KG1 (cell line): ENCODE measurements around the gene TMEM201.
A peak's percentile ranks its signal among the peaks of the same experiment; 100 is the strongest.

Experiments
- DNase-seq: peaks from one replicate; lab custom pipeline; 2025; lab: John Stamatoyannopoulos, UW

Gene TMEM201

GRCh38 chr1:9600861-9601834, 12.4 kb downstream of the TMEM201 start:
- no peak for DNase-seq

DNA sequence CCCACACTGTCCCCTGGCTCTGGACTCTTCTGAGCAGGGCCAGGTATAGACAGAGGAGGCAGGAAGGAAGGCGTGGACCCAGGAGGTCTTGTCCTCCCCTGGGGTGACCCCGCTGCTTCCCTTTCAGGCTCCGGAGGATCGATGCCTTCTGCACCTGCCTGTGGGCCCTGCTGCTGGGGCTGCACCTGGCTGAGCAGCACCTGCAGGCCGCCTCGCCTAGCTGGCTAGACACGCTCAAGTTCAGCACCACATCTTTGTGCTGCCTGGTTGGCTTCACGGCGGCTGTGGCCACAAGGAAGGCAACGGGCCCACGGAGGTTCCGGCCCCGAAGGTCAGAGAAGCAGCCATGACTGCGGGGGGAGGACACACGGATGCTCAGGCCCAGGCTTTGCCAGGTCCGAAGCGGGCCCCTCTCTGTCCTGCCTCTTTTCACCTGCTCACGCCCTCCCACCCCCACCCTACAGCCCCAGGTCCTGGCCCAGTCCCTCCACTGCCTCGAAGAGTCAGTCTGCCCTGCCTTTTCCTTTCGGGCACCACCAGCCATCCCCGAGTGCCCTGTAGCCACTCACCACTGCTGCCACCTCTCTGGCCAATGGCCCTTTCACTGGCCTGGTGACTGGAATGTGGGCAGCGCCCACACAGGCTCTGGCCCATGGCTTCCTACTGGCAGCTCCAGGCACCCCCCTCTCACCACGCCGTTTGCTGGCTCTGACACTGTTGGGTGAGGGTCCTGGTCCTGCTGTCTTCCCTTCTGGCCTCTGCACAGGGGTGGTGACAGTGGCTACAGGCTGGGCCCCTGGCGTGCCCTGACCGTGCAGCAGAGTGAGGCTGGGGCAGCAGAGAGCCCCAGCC, 13.5 kb downstream of the TMEM201 start:
- no peak for DNase-seq

DNA sequence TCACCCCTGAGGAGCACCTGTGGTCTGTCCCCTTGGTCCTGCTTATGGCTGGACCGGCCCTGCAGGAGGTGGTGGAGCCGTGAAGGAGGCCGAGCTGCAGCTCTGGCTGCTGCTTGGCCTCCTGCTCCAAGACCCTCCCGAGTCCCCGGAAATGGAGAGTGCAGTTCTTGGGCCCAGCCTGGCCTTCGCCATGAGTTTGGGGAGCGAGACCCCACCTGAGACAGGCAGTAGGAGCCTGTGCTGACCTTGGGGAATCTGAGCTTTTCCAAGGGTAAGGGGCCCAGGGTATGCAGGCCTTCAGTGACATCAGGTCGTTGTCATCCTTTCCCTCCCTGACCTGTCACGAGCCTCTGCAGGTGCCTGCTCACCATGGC, 14.1 kb downstream of the TMEM201 start:
- no peak for DNase-seq

- DNase-seq, result no peak
Observed at GRCh38 chr1:9603307-9603706, 14.6 kb downstream of the TMEM201 start.

GRCh38 chr1:9603766-9604753, 15.3 kb downstream of the TMEM201 start:
- no peak for DNase-seq

GRCh38 chr1:9604836-9605235, 16.1 kb downstream of the TMEM201 start:
- DNase-seq, result no peak

- no peak for DNase-seq
Observed at GRCh38 chr1:9605946-9606455, 17.3 kb downstream of the TMEM201 start.

- DNase-seq, result no peak
Observed at GRCh38 chr1:9606458-9606857, 17.7 kb downstream of the TMEM201 start.

DNA sequence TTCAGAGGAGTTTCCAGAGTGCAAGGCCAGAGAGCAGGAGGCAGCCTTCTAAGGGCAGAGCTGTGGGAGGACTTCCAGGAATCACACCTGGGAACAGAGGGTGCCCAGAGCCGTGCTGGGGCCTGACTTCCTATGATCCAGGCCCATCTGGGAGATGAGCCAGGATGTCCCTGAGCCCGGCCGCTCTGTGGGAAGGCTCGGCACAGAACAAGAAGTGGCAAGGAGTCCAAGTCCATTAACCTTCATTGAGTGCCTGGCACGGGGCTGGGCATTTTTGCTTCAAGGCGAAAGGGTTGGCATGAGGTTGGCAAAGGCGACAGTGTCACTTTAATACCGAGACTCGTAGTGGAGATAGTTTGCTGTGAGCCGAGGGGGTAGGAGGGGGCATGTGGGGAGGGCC, 18.2 kb downstream of the TMEM201 start:
- DNase-seq, result no peak

DNA sequence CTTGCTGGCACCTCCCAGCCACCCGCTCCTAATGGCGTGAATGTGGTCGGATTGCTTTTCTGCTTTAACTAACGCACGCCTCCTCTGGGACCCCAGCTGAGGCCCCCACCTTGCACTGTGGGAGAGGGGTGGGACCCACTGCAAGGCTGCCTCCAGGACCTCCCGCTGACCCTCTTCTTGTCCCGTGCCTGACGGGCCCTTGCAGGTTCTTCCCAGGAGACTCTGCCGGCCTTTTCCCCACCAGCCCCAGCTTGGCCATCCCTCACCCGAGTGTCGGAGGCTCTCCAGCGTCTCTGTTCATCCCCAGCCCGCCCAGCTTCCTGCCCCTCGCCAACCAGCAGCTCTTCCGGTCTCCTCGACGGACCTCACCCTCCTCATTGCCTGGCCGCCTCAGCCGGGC, 18.6 kb downstream of the TMEM201 start:
- DNase-seq, result no peak

GRCh38 chr1:9609998-9610397, 21.3 kb downstream of the TMEM201 start:
- no peak for DNase-seq

DNA sequence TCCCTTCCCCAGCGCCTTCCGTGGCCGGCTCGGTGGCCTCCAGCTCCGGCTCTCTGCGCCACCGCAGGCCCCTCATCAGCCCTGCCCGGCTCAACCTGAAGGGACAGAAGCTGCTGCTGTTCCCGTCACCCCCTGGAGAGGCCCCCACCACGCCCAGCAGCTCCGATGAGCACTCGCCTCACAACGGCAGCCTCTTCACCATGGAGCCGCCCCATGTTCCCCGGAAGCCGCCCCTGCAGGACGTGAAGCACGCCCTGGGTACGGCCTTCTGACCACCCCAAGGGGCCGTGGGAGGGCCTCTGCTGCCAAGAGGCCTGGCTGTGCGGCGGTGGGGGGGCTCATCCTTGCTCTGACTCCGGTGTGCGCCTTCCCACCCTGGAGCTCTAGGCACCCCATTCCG, 21.8 kb downstream of the TMEM201 start:
- no peak for DNase-seq

DNA sequence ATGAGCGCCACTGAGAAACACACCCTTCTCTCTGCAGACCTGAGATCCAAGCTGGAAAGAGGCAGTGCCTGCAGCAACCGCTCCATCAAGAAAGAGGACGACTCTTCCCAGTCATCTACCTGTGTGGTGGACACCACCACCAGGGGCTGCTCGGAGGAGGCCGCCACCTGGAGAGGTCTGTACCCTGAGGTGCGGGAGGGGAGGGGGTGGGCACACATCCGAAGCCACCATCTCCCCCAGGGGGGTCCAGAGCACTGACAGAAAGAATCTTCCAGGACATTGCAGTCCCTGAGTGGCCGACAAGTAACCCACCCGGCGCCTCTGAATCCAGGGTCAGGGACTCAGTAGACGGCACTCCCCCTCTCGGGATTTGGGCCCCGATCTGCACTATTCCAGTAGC, 23.0 kb downstream of the TMEM201 start:
- no peak for DNase-seq

DNA sequence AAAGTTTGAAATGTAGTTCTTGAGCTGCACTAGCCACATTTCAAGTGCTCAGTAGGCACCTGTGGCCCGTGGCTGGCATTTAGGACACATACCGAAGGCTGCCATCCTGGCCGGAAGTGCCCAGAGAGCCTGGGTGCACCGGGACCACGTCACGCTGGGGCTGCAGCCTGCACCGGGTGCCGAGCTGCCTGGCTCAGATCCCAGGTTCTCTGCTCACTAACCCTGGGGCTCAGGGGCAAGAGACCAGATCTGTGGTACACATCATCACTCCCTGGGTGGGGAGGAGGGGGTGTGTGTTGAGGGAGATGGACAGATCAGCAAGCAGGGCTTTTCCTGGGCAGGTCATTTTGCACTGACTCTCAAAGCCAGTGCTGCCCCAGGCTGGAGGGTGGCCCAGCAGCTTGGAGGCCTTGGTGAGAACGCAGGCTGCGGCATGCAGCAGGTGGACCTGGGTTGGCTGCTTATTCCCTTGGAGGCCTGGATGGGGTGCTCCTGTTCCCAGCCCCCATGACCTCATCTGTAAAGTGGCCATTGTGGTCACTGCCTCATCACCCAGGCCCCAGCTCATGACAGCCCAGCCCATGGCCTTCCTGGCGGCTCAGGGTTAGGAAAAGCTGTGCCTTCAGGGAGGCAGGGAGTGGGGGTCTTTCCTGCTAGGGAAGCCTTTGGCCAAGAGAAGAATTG, 23.6 kb downstream of the TMEM201 start:
- DNase-seq, result no peak

DNA sequence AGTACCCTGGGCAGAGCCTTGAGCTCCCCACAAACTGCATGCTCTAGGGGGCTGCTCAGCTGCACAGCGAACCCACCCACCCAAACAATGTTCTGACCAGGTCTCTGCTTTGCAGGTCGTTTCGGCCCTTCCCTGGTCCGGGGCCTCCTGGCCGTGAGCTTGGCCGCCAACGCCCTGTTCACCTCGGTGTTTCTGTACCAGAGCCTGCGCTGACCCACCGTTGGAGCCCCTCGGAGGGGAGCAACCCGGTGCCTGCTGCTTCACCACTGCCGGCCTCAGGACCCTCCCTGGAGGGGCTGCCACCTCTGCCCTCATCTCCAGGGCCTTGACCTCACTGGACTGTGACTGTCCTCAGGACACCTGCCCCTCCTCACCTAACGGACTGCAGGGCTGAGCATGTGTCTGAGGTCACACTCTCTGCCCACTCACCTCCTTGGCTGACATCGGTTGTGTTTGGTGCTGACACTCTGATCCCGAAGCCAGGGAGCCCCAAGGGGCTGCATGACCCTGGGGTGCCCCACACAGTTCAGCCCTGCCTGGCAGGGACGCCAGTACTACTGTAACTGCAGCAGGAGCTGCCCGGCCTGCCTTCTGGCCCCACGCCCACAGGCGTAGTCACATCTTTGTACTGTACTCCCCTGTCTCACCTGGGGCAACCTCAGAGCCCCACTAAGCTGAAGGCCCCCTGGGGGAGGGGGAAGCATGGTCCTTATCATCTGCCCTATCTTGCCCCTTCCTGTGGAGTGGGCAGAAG, 24.3 kb downstream of the TMEM201 start:
- DNase-seq, result no peak

DNA sequence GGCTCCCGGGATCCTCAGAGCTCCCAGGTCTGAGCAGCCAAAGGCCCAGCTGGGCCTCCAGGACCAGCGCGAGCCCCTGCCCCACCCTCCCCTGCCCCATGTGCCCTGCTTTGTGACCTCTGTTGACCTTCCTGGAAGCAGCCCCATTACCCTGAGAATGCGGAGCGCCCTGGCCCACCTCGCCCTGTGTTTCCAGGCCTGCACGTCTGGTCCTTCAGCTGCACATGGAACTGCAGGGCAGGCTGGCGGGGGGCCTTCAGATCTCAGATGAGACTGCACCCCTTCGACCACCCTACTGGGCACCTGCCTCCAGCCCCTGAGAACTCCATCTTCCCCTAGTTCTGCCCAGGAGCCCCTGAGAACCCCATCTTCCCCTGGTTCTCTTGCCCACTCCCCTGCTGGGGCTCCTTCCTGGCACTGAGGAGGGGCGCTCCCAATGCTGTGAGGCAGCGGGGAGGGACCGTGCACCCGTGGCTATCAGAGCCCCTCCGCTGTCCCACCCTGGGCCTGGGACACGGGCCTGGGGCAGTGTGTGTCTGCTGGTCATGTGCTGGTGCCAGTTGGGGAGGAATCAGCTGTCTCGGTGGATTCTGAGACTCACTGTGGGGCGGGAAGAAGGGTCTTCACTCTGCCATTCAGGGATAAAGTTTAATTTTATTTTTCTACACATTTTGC, 25.1 kb downstream of the TMEM201 start:
- DNase-seq, result no peak

DNA sequence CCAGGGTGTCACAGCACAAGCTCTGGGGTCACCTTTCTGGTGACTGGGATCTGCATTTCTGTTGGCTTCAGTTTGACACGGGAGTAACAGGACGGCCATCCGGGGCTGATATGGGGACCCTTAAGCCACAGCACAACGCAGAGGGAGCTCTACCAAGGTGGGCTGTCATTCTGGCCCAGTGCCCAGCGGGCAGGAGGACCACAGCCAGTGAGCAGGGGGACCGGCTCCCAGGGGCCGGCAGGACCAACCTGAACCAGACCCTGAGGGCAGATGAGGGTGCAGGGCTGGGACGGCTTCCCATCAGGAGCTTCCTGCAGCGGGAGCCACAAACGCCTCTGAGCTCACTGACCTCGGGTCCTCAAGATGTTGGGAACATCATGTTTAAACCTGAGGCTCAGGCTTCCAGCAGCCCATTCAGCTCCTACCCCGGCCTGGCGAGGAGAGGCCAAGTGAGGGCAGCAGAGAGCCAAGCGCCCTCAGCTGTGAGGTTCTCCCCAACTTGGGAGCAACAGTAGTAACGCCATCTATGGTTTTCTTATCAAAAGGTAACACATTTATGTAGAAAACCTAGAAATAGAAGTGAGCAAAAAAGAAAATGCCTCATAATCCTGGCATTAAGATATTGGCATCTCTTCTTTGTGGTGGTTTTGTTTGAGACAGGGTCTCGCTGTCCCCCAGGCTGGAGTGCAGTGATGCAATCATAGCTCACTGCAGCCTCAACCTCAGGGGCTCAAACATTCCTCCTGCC, 26.8 kb downstream of the TMEM201 start:
- DNase-seq, result peak; percentile 9

DNA sequence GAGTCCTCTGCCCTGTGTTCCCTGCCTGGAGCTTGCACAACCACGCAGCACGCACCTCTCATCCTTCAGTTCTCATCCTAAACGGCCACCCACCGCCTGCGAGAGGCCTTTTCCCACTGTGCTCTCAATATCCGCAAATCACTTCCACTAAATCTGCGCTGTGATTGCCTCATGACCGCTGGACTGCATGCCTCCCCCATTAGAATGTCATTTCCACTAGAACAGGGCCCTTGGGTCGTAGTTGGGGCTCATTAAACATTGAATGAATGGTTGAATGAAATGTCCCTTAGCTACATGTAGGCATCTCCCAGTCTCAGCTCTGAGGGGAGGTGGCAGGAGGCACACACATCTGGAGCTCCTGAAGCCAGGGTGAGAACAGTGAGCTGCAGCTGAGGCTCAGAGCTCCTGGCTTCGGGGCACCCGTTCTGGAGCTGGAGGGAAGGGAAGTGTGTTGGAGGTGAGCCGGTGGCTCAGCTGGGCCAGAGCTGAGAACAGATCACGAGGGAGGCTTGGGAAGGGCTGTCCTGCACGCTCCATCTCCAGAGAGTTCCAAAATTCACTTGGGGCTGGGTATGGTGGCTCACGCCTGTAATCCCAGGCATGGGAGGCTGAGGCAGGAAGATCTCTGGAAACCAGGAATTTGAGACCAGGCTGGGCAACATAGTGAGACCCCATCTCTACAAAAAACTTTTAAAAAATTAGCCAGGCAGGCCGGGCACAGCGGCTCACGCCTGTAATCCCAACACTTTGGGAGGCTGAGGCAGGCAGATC, 30.4 kb downstream of the TMEM201 start:
- no peak for DNase-seq
